Panc1 (cell line): ENCODE results near the gene SLC2A6. TPM values are rescaled to one million over a fixed set of nuclear protein-coding genes. Genes with fewer than 3 reads are reported as not detected.

ENCODE experiments used
- ATAC-seq: fragments of 200-7000 bp; cut with Tn5 transposase; 2 replicates; pipeline ENCODE4 v1.9.1; 2020; ENCODE audit warnings: mild to moderate bottlenecking, moderate library complexity
- BruUV-seq: library from RNA; stranded (reverse); fragments of 400-500 nt; replicated peaks from 2 replicates; lab custom pipeline; 2021; lab: Mats Ljungman, UMichigan
- CTCF ChIA-PET: fragments of 300-600 bp; sonication (Branson Sonifier 250); formaldehyde crosslinking; loops from one replicate; lab custom pipeline; 2022; ENCODE audit warnings: antibody characterized with exemption; lab: Charles Lee
- POLR2A ChIA-PET: fragments of 300-600 bp; sonication (Branson Sonifier 250); formaldehyde crosslinking; loops from one replicate; lab custom pipeline; 2022; ENCODE audit warnings: antibody characterized with exemption; lab: Charles Lee
- DNase-seq: peaks from one replicate; pipeline ENCODE4 v3.0.0-alpha.2; 2010; ENCODE audit warnings: low read depth, low spot score
- H3K27ac ChIP-seq: 2 replicates; pipeline ENCODE4 v1.5.1; 2011; ENCODE audit warnings: mild to moderate bottlenecking, low read length, inconsistent platforms
- H3K27me3 ChIP-seq: fragments of 200-500 bp; sonication (Bioruptor generic); 2 replicates; pipeline ENCODE4 v1.6.0; 2014; ENCODE audit warnings: low read length, inconsistent platforms; ENCODE audit not compliant: control insufficient read depth, insufficient read depth
- H3K36me3 ChIP-seq: fragments of 200-500 bp; sonication (Bioruptor generic); 2 replicates; pipeline ENCODE4 v1.5.1; 2014; ENCODE audit warnings: inconsistent platforms, mild to moderate bottlenecking, low read length, moderate library complexity; ENCODE audit not compliant: control insufficient read depth, insufficient read depth
- H3K4me1 ChIP-seq: 2 replicates; pipeline ENCODE4 v1.5.1; 2011; ENCODE audit warnings: inconsistent platforms, mild to moderate bottlenecking, low read length, moderate library complexity; ENCODE audit not compliant: control insufficient read depth, insufficient read depth
- H3K4me3 ChIP-seq, 2 experiments: 2 replicates each; pipeline ENCODE4 v1.5.1; 2011 to 2012; ENCODE audit warnings: low read depth in 2 of 2, low read length in 2 of 2, mild to moderate bottlenecking in 2 of 2, inconsistent platforms in 1 of 2, moderate library complexity in 1 of 2
- H3K9me3 ChIP-seq: fragments of 200-500 bp; sonication (Bioruptor generic); 2 replicates; pipeline ENCODE4 v1.5.1; 2014; ENCODE audit warnings: low read depth, mild to moderate bottlenecking, inconsistent platforms, low read length, moderate library complexity; ENCODE audit not compliant: control insufficient read depth, insufficient read depth
- CTCF ChIP-seq: fragments of 450-650 bp; IDR thresholded peaks from 2 replicates; pipeline ENCODE4 v1.5.1; 2017; ENCODE audit warnings: mild to moderate bottlenecking
- POLR2AphosphoS5 ChIP-seq: IDR thresholded peaks from 2 replicates; pipeline ENCODE4 v1.6.1; 2012; ENCODE audit warnings: mild to moderate bottlenecking, low read depth, low read length, moderate library complexity
- SIN3A ChIP-seq: IDR thresholded peaks from 2 replicates; pipeline ENCODE4 v1.6.1; 2012; ENCODE audit warnings: low read depth, mild to moderate bottlenecking, low read length, moderate library complexity, borderline replicate concordance; ENCODE audit not compliant: insufficient read depth
- TCF7L2 ChIP-seq: IDR thresholded peaks from 2 replicates; pipeline ENCODE4 v1.6.1; 2011; ENCODE audit warnings: mild to moderate bottlenecking, low read depth, low read length, inconsistent platforms
- in situ Hi-C: cut with HindIII; loops from 2 replicates; pipeline ENCODE4 v1.10.0; 2016; ENCODE audit warnings: low sequenced_read_pairs, low pct_unique_long_range_greater_than_20kb
- intact Hi-C: fragments of 100-400 bp; cut with micrococcal nuclease; formaldehyde crosslinking; loops from one replicate; pipeline ENCODE4 v1.10.0; 2022; ENCODE audit not compliant: unreplicated experiment
- total RNA-seq: library from RNA; stranded (reverse); gene quantifications from one replicate; pipeline ENCODE4 v1.2.1, GENCODE V29; 2021; ENCODE audit not compliant: unreplicated experiment
- TF ChIP-seq, protein P1 (sequence below), 2 experiments: IDR thresholded peaks; 2 replicates each; pipeline ENCODE4 v1.6.1; 2011 to 2012; ENCODE audit warnings: low read depth in 2 of 2, control low read depth in 1 of 2, low read length in 1 of 2, mild to moderate bottlenecking in 1 of 2, moderate library complexity in 1 of 2; ENCODE audit not compliant: insufficient read depth in 1 of 2

Gene SLC2A6
- total RNA-seq, 1 experiment from 2014 or later, result 48.2 TPM

DNA sequence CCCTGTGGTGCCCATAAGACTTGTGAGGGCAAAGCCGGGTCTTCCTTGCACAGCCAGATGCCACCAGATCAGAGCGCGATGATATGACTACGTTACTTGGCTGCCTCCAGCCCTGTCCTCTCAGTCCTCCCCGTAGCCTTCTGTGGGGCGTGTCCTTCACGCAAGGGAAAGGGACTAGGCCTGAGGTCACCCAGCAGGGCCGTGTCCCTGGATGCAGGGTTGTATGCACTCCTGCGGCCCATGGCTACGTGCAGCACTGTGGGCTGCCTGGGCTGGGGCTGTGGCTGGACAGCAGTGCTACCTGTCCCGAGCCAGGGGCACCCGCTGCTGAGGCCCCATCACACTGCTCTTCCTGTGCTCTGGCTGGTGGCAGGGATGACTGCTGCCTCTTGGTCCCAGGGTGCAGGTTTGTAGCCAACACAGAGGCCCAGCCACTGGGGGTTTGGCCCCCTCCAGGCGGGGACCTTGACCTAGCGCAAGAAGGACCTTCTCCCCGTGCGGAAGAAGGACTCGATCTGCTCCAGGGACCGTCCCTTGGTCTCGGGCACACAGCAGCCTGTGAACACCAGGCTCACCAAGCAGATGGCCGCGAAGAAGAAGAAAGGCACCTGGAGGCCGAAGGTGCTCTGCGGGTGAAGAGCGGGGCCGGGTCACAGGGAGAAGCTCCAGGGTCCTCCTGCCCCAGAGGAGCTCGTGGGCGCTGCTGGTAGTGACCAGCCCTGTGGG is 7.2 kb downstream of the SLC2A6 start:
- TSS peak; percentile 59 for BruUV-seq
- Histone ChIP-seq H3K27ac (no peak overlapping the region), H3K36me3 (no peaks in the 10 kb centered on the region; the same call in 1 of the 2 replicates), H3K27me3 (no peaks in the 10 kb centered on the region), H3K4me3 (no peak overlapping the region), H3K9me3 (no peaks in the 10 kb centered on the region), H3K4me1 (no peaks in the 10 kb centered on the region)
- intact Hi-C loops, result no loop called here
- ChIA-PET CTCF (interaction anchor here (0.7 kb wide), 1 partner anchor 14 kb away, joined by 5 read pairs; no protein-coding TSS in a partner anchor), POLR2A (no interaction called here)
- TF ChIP-seq SIN3A (no peak), POLR2AphosphoS5 (no peak), TCF7L2 (no peak), CTCF (no peak)
- TF ChIP-seq, protein P1, sequence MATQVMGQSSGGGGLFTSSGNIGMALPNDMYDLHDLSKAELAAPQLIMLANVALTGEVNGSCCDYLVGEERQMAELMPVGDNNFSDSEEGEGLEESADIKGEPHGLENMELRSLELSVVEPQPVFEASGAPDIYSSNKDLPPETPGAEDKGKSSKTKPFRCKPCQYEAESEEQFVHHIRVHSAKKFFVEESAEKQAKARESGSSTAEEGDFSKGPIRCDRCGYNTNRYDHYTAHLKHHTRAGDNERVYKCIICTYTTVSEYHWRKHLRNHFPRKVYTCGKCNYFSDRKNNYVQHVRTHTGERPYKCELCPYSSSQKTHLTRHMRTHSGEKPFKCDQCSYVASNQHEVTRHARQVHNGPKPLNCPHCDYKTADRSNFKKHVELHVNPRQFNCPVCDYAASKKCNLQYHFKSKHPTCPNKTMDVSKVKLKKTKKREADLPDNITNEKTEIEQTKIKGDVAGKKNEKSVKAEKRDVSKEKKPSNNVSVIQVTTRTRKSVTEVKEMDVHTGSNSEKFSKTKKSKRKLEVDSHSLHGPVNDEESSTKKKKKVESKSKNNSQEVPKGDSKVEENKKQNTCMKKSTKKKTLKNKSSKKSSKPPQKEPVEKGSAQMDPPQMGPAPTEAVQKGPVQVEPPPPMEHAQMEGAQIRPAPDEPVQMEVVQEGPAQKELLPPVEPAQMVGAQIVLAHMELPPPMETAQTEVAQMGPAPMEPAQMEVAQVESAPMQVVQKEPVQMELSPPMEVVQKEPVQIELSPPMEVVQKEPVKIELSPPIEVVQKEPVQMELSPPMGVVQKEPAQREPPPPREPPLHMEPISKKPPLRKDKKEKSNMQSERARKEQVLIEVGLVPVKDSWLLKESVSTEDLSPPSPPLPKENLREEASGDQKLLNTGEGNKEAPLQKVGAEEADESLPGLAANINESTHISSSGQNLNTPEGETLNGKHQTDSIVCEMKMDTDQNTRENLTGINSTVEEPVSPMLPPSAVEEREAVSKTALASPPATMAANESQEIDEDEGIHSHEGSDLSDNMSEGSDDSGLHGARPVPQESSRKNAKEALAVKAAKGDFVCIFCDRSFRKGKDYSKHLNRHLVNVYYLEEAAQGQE (IDR thresholded peaks at IDR 0.05; ENCODE audit: insufficient read depth in 1 of 2, low read depth in 2 of 2, low read length in 1 of 2), result no peak
- in situ Hi-C loops, result no loop called here
- ATAC-seq (0 out of 2 replicates have a peak, but pooled peaks have one; percentile 6), DNase-seq (no peak)

- intact Hi-C loops (no loop called here), in situ Hi-C loops (no loop called here)
- Histone ChIP-seq H3K9me3 (no peaks in the 10 kb centered on the region), H3K4me3 (no peak overlapping the region), H3K27ac (no peak overlapping the region), H3K4me1 (no peaks in the 10 kb centered on the region), H3K36me3 (no peaks in the 10 kb centered on the region), H3K27me3 (no peaks in the 10 kb centered on the region)
- CTCF ChIA-PET, result no interaction called here
- TF ChIP-seq TCF7L2 (no peak), SIN3A (no peak), CTCF (no peak), POLR2AphosphoS5 (no peak)
- TF ChIP-seq, protein P1 (IDR thresholded peaks at IDR 0.05; ENCODE audit: insufficient read depth in 1 of 2, low read depth in 2 of 2, low read length in 1 of 2), result no peak
- ATAC-seq (no peak), DNase-seq (no peak)
- POLR2A ChIA-PET, result no interaction called here
- BruUV-seq, result no TSS peak
Measured at GRCh38 chr9:133470988-133471387, 7.9 kb downstream of the SLC2A6 start.
